HEK293 (cell line): Measurements from ENCODE around the gene KCNQ4.

Source experiments
- SP2 ChIP-seq: fragments of 450-650 bp; formaldehyde crosslinking; IDR thresholded peaks from 2 replicates; pipeline ENCODE4 v1.5.1; 2016; ENCODE audit warnings: missing biosample characterization, missing genetic modification characterization
- TCF7L2 ChIP-seq: IDR thresholded peaks from 2 replicates; pipeline ENCODE4 v1.6.1; 2011; ENCODE audit warnings: low read depth, mild to moderate bottlenecking, inconsistent platforms, low read length, moderate library complexity, borderline replicate concordance
- ZNF112 ChIP-seq: fragments of 450-650 bp; formaldehyde crosslinking; IDR thresholded peaks from 2 replicates; pipeline ENCODE4 v1.5.0; 2017; ENCODE audit warnings: missing biosample characterization, missing genetic modification characterization
- ZNF155 ChIP-seq: fragments of 450-650 bp; formaldehyde crosslinking; IDR thresholded peaks from 2 replicates; pipeline ENCODE4 v1.5.1; 2016; ENCODE audit warnings: missing biosample characterization, missing genetic modification characterization
- ZNF24 ChIP-seq: fragments of 450-650 bp; formaldehyde crosslinking; IDR thresholded peaks from 2 replicates; pipeline ENCODE4 v1.5.1; 2016; ENCODE audit warnings: missing biosample characterization, missing genetic modification characterization
- ZNF292 ChIP-seq: fragments of 450-650 bp; formaldehyde crosslinking; IDR thresholded peaks from 2 replicates; pipeline ENCODE4 v1.5.1; 2016; ENCODE audit warnings: low read depth, missing biosample characterization, missing genetic modification characterization, borderline replicate concordance
- ZNF747 ChIP-seq: fragments of 450-650 bp; formaldehyde crosslinking; IDR thresholded peaks from 2 replicates; pipeline ENCODE4 v1.5.1; 2016; ENCODE audit warnings: missing biosample characterization, missing genetic modification characterization
- TF ChIP-seq, protein P1 (sequence below): fragments of 450-650 bp; formaldehyde crosslinking; IDR thresholded peaks from 2 replicates; pipeline ENCODE4 v1.5.1; 2016; ENCODE audit warnings: missing biosample characterization, missing genetic modification characterization
- TF ChIP-seq, protein P2 (sequence below): fragments of 450-650 bp; formaldehyde crosslinking; IDR thresholded peaks from 2 replicates; pipeline ENCODE4 v1.5.1; 2017; ENCODE audit warnings: missing biosample characterization, missing genetic modification characterization

DNA sequence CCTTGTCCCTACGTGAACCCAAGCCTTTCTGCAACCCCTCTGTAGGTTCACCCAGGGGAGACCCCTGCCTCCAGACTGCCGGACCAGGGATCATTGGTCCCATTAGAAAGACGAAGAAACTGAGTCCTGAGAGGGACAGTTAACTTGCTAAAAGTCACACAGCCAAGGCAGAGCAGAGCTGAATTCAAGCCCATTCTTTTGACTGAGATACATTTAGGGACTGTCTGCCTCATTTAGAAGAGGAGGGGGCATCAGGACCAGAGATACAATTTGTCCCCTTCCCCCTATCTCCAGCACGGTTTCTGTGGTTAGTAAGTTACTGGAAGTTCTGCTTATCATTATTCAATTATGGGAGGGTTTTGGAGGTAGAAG lies 19.1 kb downstream of the KCNQ4 start:
- no peak for TF ChIP-seq SP2 (tag by site-specific recombination)
- TF ChIP-seq ZNF747 (tag by site-specific recombination): no peak
- TF ChIP-seq ZNF24 (tag by site-specific recombination): no peak
- no peak for TF ChIP-seq TCF7L2
- TF ChIP-seq, protein P1, sequence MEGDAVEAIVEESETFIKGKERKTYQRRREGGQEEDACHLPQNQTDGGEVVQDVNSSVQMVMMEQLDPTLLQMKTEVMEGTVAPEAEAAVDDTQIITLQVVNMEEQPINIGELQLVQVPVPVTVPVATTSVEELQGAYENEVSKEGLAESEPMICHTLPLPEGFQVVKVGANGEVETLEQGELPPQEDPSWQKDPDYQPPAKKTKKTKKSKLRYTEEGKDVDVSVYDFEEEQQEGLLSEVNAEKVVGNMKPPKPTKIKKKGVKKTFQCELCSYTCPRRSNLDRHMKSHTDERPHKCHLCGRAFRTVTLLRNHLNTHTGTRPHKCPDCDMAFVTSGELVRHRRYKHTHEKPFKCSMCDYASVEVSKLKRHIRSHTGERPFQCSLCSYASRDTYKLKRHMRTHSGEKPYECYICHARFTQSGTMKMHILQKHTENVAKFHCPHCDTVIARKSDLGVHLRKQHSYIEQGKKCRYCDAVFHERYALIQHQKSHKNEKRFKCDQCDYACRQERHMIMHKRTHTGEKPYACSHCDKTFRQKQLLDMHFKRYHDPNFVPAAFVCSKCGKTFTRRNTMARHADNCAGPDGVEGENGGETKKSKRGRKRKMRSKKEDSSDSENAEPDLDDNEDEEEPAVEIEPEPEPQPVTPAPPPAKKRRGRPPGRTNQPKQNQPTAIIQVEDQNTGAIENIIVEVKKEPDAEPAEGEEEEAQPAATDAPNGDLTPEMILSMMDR (tag by site-specific recombination): no peak
- no peak for TF ChIP-seq ZNF112
- no peak for TF ChIP-seq ZNF155
- no peak for TF ChIP-seq ZNF292 (tag by site-specific recombination)
- TF ChIP-seq, protein P2, sequence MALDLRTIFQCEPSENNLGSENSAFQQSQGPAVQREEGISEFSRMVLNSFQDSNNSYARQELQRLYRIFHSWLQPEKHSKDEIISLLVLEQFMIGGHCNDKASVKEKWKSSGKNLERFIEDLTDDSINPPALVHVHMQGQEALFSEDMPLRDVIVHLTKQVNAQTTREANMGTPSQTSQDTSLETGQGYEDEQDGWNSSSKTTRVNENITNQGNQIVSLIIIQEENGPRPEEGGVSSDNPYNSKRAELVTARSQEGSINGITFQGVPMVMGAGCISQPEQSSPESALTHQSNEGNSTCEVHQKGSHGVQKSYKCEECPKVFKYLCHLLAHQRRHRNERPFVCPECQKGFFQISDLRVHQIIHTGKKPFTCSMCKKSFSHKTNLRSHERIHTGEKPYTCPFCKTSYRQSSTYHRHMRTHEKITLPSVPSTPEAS: no peak
